IMR-90 (cell line): ENCODE results near the gene ADGRD2. TPM values are rescaled to one million over a fixed set of nuclear protein-coding genes. Genes with fewer than 3 reads are reported as not detected.

ENCODE experiments used
- ATAC-seq: fragments of 200-7000 bp; cut with Tn5 transposase; 2 replicates; pipeline ENCODE4 v1.9.1; 2020; ENCODE audit warnings: low read depth, mild to moderate bottlenecking, moderate library complexity
- BruUV-seq: library from RNA; stranded (reverse); fragments of 400-500 nt; replicated peaks from 2 replicates; lab custom pipeline; 2021; lab: Mats Ljungman, UMichigan
- CTCF ChIA-PET: fragments of 300-600 bp; formaldehyde crosslinking; extraction: SDS; loops from one replicate; lab custom pipeline; 2021; ENCODE audit warnings: antibody characterized with exemption; lab: Yijun Ruan, JAX
- POLR2A ChIA-PET: fragments of 300-600 bp; sonication (Branson Sonifier 250); formaldehyde crosslinking; loops from one replicate; lab custom pipeline; 2022; ENCODE audit warnings: antibody characterized with exemption; ENCODE audit not compliant: unreplicated experiment; lab: Charles Lee
- DNase-seq: peaks from one replicate; pipeline ENCODE4 v3.0.0; 2013
- H2AFZ ChIP-seq: replicated peaks from 2 replicates; pipeline ENCODE3; 2013; ENCODE audit warnings: low read length, mild to moderate bottlenecking; ENCODE audit not compliant: poor library complexity
- H2AK5ac ChIP-seq: 2 replicates; pipeline ENCODE4 v1.6.1; 2013; ENCODE audit warnings: low read depth, low read length, inconsistent platforms
- H2AK9ac ChIP-seq: replicated peaks from 2 replicates; pipeline ENCODE3; 2013; ENCODE audit warnings: mild to moderate bottlenecking, low read depth, low read length, moderate library complexity; ENCODE audit not compliant: poor library complexity
- H2BK120ac ChIP-seq: 2 replicates; pipeline ENCODE4 v1.6.1; 2013; ENCODE audit warnings: low read depth, low read length, inconsistent platforms
- H2BK15ac ChIP-seq: 3 replicates; pipeline ENCODE4 v1.6.1; 2013; ENCODE audit warnings: low read depth, low read length, inconsistent platforms
- H2BK20ac ChIP-seq: 2 replicates; pipeline ENCODE4 v1.6.1; 2013; ENCODE audit warnings: low read depth, mild to moderate bottlenecking, inconsistent platforms, low read length, moderate library complexity
- H2BK5ac ChIP-seq: 2 replicates; pipeline ENCODE4 v1.6.1; 2013; ENCODE audit warnings: mild to moderate bottlenecking, low read depth, low read length, inconsistent platforms; ENCODE audit not compliant: poor library complexity, severe bottlenecking
- H3K14ac ChIP-seq: replicated peaks from 2 replicates; pipeline ENCODE4 v1.6.1; 2013; ENCODE audit warnings: low read depth, low read length, inconsistent platforms
- H3K18ac ChIP-seq: 2 replicates; pipeline ENCODE4 v1.6.1; 2013; ENCODE audit warnings: low read depth, low read length, control low read depth
- H3K23ac ChIP-seq: 2 replicates; pipeline ENCODE4 v1.6.1; 2013; ENCODE audit warnings: low read depth, low read length, inconsistent platforms
- H3K27ac ChIP-seq: 2 replicates; pipeline ENCODE4 v1.5.1; 2013; ENCODE audit warnings: mild to moderate bottlenecking, control low read depth, low read length; ENCODE audit not compliant: insufficient read depth
- H3K27me3 ChIP-seq: 2 replicates; pipeline ENCODE4 v1.6.1; 2013; ENCODE audit warnings: low read length; ENCODE audit not compliant: control insufficient read depth, insufficient read depth
- H3K36me3 ChIP-seq: 2 replicates; pipeline ENCODE4 v1.6.1; 2013; ENCODE audit warnings: low read length, mixed read lengths; ENCODE audit not compliant: control insufficient read depth, insufficient read depth
- H3K4ac ChIP-seq: 2 replicates; pipeline ENCODE4 v1.6.1; 2013; ENCODE audit warnings: low read depth, low read length, inconsistent platforms
- H3K4me1 ChIP-seq: 2 replicates; pipeline ENCODE4 v1.6.1; 2013; ENCODE audit warnings: low read length, mixed read lengths; ENCODE audit not compliant: control insufficient read depth, insufficient read depth
- H3K4me2 ChIP-seq: 2 replicates; pipeline ENCODE4 v1.6.1; 2013; ENCODE audit warnings: low read depth, mild to moderate bottlenecking, control low read depth, low read length, moderate library complexity
- H3K4me3 ChIP-seq: 2 replicates; pipeline ENCODE4 v1.5.1; 2013; ENCODE audit warnings: low read depth, mild to moderate bottlenecking, control low read depth, low read length, moderate library complexity; ENCODE audit not compliant: insufficient read depth
- H3K56ac ChIP-seq: 2 replicates; pipeline ENCODE4 v1.6.1; 2013; ENCODE audit warnings: low read length, inconsistent platforms; ENCODE audit not compliant: insufficient read depth; ENCODE audit errors: extremely low read depth
- H3K79me1 ChIP-seq, 2 experiments: 2 replicates each; pipeline ENCODE4 v1.6.1; 2013; ENCODE audit warnings: low read length in 2 of 2, inconsistent platforms in 1 of 2, low read depth in 1 of 2
- H3K9ac ChIP-seq: 2 replicates; pipeline ENCODE4 v1.6.1; 2013; ENCODE audit warnings: low read depth, low read length, control low read depth
- H3K9me1 ChIP-seq: 2 replicates; pipeline ENCODE4 v1.6.1; 2013; ENCODE audit warnings: low read length, inconsistent platforms; ENCODE audit not compliant: insufficient read depth
- H3K9me3 ChIP-seq: 2 replicates; pipeline ENCODE4 v1.6.1; 2013; ENCODE audit warnings: low read length; ENCODE audit not compliant: control insufficient read depth, insufficient read depth
- H4K20me1 ChIP-seq: 2 replicates; pipeline ENCODE4 v1.6.1; 2013; ENCODE audit warnings: low read length, inconsistent platforms; ENCODE audit not compliant: insufficient read depth
- H4K5ac ChIP-seq: 2 replicates; pipeline ENCODE4 v1.6.1; 2013; ENCODE audit warnings: mild to moderate bottlenecking, low read depth, low read length, control low read depth
- H4K8ac ChIP-seq, 2 experiments: 2 replicates each; pipeline ENCODE4 v1.6.1; 2013; ENCODE audit warnings: low read depth in 2 of 2, low read length in 2 of 2, control low read depth in 1 of 2, inconsistent platforms in 1 of 2
- H4K91ac ChIP-seq: 2 replicates; pipeline ENCODE4 v1.6.1; 2013; ENCODE audit warnings: low read depth, low read length, inconsistent platforms; ENCODE audit not compliant: insufficient read depth
- BHLHE40 ChIP-seq: fragments of 150-350 bp; IDR thresholded peaks from 2 replicates; pipeline ENCODE4 v1.6.1; 2016; ENCODE audit warnings: mild to moderate bottlenecking, low read depth, low read length
- CHD1 ChIP-seq: IDR thresholded peaks from 2 replicates; pipeline ENCODE4 v1.6.1; 2012; ENCODE audit warnings: low read depth, low read length, improper control_type of control experiment
- WGBS, 2 experiments: methylation state at CpG; one replicate each; pipeline versions ENCODE4 v1.1.5 to v1.1.7; 2013; ENCODE audit warnings: missing lambda C conversion rate in 2 of 2; ENCODE audit not compliant: insufficient read length in 1 of 2; ENCODE audit errors: extremely low coverage in 2 of 2; 5-methylcytosine and 5-hydroxymethylcytosine counted together
- dilution Hi-C: fragments of 300-500 bp; cut with HindIII; formaldehyde crosslinking; loops from one replicate; pipeline ENCODE4 v1.14.3; 2018; ENCODE audit warnings: low sequenced_read_pairs; ENCODE audit not compliant: unreplicated experiment
- in situ Hi-C: fragments of 300-500 bp; cut with MboI; formaldehyde crosslinking; loops from 3 replicates; pipeline ENCODE4 v1.14.3; 2019; ENCODE audit warnings: low sequenced_read_pairs, inconsistent platforms, mixed read lengths
- intact Hi-C: fragments of 100-400 bp; cut with micrococcal nuclease; formaldehyde crosslinking; loops from 2 replicates; pipeline ENCODE4 v1.10.0; 2022
- polyA plus RNA-seq, 3 experiments: library from polyadenylated mRNA; depleted of rRNA; stranded (reverse); fragments of >200 nt; gene quantifications; 2 replicates each; pipeline ENCODE4 v1.2.3, GENCODE V29; 2012; ENCODE audit warnings: low replicate concordance in 1 of 3
- total RNA-seq: library from RNA; depleted of rRNA; stranded (reverse); fragments of >200 nt; gene quantifications from 2 replicates; pipeline ENCODE4 v1.2.3, GENCODE V29; 2012

Gene ADGRD2
- total and polyA plus RNA-seq, 2 of the 4 experiments (the other 2 are of a cell fraction): not detected

- Histone ChIP-seq H2BK5ac (no peak overlapping the region), H4K8ac (no peak overlapping the region), H2AFZ (no peak overlapping the region), H3K9me3 (no peaks in the 10 kb centered on the region), H3K27me3 (peaks cover 59% of the 10 kb centered on the region), H2BK15ac (no peak overlapping the region), H2BK120ac (no peak overlapping the region), H3K9me1 (0 out of 2 replicates have a peak, but pooled peaks cover 2% of the 10 kb centered on the region), H3K4me3 (no peak overlapping the region), H4K91ac (no peak overlapping the region), H3K4me2 (no peak overlapping the region), H3K18ac (no peak overlapping the region), H2AK5ac (no peak overlapping the region), H3K4ac (no peak overlapping the region), H3K9ac (no peak overlapping the region), H3K27ac (no peak overlapping the region), H3K56ac (no peak overlapping the region), H3K79me1 (no peaks in the 10 kb centered on the region), H2AK9ac (no peak overlapping the region), H4K5ac (no peak overlapping the region), H4K20me1 (no peaks in the 10 kb centered on the region), H3K23ac (no peak overlapping the region), H3K4me1 (no peaks in the 10 kb centered on the region), H3K14ac (no peak overlapping the region), H2BK20ac (no peak overlapping the region), H3K36me3 (no peaks in the 10 kb centered on the region)
- ATAC-seq (no peak), DNase-seq (no peak)
- dilution Hi-C loops: no loop called here
- WGBS, 2 experiments: 71% methylated on average over 18 of the region's 28 CpGs; no CpG with 5 or more reads in 1 of the 2 experiments
- ChIA-PET CTCF (no interaction called here), POLR2A (no interaction called here)
- in situ Hi-C loops: no loop called here
- TF ChIP-seq BHLHE40: no peak
- TF ChIP-seq CHD1: no peak
- intact Hi-C loops: no loop called here
- no TSS peak for BruUV-seq
Observed at GRCh38 chr9:124469011-124469832, 19.0 kb downstream of the ADGRD2 start.
